HG02759 (cell line): ENCODE data around the gene CLIC5.

Source experiments
- ATAC-seq: cut with Tn5 transposase; IDR thresholded peaks from one replicate; pipeline ENCODE4 v1.9.1; 2021; ENCODE audit warnings: mild to moderate bottlenecking, moderate library complexity; ENCODE audit not compliant: unreplicated experiment

Gene CLIC5

DNA sequence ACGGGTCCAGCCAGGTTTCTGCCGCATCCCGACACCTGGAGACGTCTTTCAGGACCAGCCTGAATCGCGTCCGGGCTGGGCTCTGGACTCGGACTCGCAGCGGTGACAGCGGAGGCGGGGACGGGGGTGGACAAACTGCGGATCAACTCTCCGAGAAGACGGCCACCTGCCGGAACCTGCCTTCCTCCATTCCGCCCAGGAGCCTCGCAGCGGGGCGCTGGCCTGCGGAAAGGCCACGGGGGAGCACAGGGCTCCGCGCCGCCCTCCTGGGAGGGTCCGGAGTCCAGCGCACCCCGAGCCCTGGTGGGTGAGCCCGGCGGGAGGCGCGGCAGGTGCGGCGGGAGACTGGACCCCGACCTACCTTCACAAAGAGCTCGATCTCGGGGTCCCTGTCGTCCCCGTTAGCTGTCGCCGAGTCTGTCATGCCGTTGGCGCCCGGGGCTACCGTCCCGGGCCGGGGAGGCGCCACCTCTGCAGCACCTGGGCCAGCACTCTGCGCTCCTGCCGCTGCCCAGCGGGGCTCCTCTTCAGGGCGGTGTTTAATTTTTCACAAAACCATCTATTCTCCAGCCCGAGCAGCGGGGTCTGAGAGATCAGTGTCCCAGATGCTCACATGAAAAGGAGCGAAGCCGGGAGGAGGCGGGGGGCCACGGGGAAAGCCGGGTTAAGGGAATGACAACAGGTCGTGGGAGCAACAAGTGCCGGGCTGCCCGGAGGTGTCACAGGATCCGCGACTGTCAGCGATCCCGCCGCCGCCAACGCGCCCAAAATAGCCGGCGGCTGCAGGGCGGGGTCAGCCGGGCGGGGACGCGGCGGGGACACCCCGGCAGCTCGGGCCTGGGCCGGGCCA lies at the start of gene CLIC5:
Gene CLIC5, minus strand, starts transcription at position 742 of the 850 bp plus-strand sequence. Its CDS starts 318 bp downstream, at position 424.
- ATAC-seq = no peak

DNA sequence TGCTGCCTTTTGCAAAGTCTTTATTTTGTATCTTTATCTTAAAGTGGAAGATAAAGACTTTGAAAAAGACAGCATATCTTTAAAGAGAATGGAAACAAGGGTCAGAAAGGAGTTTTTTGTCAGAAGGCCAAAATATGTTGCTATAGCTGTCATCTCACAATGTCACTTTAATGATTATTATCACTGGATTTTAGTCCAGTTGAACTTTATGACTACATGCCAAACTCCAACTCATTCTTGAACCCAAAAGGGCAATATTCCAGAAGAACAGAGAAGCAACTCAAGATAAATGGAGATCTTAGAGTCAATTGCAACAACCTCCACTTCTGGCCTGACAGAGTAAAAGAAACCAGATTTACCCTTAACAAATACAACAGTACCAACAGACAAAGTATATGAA lies 47.3 kb upstream of the CLIC5 start:
- no peak for ATAC-seq

DNA sequence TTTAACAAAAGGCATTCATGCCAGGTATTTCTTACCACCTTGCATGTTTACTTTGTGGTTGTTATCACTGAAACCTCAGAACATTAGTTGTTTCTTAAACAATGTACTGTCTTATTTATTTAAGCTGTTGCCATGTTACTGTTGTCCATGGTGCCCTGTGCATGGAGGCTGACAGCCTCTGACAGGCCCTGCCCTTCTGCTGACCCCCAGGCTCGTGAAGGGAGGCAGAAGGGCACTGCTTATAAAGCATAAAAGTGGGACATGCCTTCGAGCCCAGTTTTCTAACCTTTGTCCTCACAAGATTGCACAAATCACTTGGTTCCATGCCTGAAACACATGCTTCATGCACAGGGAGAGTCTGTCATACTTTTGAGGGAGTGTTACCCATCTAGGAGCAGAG lies 46.7 kb upstream of the CLIC5 start:
- ATAC-seq = no peak

DNA sequence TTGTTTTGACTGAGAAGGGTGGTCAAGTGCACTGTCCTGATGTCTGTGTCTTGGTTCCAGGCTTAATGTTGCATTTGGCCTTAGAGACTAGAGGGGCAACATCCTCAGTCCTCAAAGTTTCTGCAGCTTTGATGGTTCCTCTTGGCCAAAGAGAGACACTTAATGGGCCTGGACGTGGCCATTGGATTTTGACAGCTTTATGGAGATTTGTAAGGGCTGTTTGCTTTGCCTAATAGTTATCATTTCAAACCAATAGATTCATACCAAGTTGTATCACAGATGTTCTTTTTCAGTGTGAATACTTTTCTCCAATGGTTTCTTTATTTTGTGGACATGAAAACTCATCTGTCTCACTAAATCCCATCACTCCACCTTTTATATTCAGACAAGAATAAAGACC lies 45.8 kb upstream of the CLIC5 start:
- no peak for ATAC-seq

DNA sequence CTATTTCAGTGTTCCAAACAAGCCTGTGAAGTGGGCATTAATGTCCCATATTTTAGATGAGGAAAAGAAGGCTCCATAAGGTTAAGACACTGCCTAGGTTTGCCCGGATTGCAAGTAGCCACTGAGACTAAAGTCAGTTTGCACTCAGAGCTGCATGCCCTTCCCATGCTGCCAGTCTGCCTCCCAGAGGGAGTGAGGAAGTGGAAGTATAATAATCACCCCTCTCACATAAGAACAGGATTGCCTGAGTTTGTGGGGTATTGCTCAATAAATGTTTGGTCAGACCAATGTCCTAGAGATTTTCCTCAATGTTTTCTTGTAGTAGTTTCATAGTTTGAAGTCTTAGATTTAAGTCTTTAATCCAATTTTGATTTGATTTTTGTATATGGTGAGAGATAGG lies 43.9 kb upstream of the CLIC5 start:
- no peak for ATAC-seq

- ATAC-seq = no peak
Measured at GRCh38 chr6:46058951-46059350, 43.3 kb upstream of the CLIC5 start.

DNA sequence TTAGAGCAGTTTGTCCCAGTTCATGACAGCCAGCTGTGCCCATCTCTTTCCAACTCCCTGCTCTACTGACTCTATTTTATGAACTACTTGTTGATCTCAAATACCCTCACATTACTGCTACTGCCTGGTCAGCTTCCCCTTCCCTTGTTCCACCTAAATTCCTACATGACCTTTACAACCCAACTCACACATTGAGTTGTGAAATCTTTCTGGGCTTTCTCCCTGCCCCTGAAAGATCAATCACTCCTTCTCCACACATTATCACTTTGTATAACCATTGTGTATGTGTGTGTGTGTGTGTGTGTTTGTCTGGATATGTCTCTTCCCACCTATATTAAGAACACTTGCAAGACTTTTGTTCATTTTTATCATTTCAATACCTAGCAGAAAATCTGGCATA lies 42.1 kb upstream of the CLIC5 start:
- ATAC-seq = no peak

DNA sequence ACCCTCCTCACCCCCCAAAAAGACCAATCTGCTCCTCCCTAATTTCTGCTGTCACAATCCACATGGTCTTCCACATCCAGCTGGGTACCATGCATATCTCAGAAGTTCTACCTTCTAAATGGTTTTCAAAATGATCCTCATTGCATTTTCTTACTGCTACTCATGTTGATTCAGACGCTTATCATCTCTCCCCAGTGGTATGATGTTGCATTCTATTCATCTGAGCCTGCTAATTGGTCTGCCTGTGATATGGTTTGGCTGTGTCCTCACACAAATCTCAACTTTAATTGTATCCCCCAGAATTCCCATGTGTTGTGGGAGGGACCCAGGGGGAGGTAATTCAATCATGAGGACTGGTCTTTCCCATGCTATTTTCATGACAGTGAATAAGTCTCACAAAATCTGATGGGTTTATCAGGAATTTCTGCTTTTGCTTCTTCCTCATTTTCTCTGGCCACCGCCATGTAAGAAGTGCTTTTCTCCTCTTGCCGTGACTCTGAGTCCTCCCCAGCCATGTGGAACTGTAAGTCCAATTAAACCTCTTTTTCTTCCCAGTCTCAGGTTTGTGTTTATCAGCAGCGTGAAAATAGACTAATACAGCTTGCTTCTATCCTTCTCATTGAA lies 41.4 kb upstream of the CLIC5 start:
- ATAC-seq = no peak

DNA sequence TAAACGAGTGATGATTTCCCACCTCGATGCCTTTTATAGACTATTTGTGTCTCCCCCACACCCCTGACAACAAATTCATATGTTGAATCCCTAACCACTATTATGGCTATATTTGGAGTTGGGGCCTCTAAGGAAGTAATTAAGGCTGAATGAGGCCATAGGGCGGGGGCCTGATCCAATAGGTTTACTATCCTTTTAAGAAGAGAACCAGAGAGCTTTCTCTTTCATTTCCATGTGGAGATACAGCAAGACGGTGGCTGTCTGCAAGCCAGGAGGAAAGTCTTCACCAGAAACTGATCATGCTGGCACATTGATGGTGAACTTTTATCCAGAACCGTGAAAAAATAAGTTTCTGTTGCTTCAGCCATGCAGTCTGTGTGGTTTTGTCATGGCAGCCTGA lies 38.9 kb upstream of the CLIC5 start:
- no peak for ATAC-seq

GRCh38 chr6:46053039-46053933 lies 37.6 kb upstream of the CLIC5 start:
- no peak for ATAC-seq

- ATAC-seq = no peak
Measured at GRCh38 chr6:46052479-46052878, 36.8 kb upstream of the CLIC5 start.

GRCh38 chr6:46051962-46052361 lies 36.3 kb upstream of the CLIC5 start:
- ATAC-seq = no peak

DNA sequence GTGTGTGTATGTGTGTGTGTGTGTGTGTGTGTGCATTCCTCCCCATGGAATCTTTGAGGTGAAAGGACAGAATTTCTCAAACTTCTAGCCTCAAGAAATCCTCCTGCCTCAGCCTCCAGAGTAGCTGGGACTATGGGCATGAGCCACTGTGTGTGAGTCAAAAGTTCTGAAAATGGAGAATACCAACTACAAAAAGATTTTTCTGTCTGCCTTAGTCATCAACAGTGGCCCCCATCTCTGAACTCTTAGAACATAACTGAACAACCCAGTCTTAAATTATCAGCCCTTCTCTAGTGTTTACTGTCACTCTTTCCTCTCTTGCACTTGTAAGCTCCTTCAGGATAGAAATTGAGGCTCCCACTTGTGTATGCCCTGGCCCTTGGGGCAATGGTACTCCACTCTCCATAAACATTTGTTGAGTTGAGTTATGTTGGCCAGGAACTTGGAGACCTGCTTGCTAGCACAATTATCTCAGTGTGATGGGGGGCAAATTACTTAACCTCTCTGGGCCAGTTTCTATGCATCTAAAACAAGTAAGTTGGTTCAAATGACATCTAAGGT lies 35.3 kb upstream of the CLIC5 start:
- no peak for ATAC-seq

DNA sequence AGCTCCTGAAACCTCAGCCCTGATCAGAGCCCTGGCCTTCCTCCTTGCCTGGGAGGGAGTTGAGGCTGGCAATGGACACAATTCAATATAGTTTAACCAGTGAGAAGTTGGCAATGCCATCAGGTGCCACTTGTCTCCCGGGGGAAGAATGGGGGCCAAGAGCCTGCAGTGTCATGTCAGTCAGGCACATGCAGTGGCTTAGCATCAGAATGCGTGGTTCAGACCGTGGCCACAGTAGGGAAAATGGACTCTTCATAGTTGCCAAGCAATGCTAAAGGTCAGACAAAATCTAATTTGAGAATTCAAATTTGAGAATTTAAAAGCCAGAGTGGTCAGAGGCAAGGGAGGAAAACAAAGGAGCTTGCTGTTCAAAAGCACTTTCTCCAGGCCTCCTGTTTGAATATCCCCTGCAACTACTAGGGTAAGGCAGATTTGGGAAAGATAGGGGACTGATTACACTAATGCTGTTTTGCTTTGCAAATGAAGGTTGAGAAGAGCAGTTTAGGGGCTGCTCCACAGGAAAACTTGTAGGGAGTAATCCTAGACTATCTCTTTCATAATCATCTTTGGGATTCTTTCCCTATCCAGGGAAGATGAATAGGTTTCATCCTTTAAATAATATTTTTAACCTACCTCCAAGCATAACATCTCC lies 33.1 kb upstream of the CLIC5 start:
- no peak for ATAC-seq

GRCh38 chr6:46046558-46047174 lies 31.0 kb upstream of the CLIC5 start:
- ATAC-seq = no peak

- no peak for ATAC-seq
Measured at GRCh38 chr6:46044881-46045617, 29.4 kb upstream of the CLIC5 start.

GRCh38 chr6:46042355-46042999 lies 26.8 kb upstream of the CLIC5 start:
- peak; percentile 87 for ATAC-seq

DNA sequence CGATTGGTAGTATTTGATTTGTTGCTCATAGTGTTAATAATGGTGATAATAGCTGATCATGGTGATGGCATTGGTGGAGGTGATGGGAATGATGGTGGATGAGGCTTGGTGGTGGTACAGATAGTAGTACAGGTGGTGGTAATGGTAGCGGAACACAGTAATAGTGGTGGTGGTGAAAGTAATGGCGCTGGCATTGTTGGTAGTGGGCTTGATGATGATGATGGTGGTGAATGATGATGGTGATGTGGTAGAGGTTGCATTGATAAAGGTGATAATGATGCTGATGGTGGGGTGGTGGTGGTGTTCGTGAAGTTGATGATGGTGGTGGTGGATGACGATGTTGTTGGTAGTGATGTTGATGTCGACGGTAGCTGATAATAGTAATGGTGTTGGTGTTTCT lies 24.6 kb upstream of the CLIC5 start:
- no peak for ATAC-seq

GRCh38 chr6:46039646-46040045 lies 24.0 kb upstream of the CLIC5 start:
- no peak for ATAC-seq
